SU-DHL-6 (cell line): ENCODE data around the gene HBG2.

Source experiments
- EZH2phosphoT487 ChIP-seq: fragments of 200-600 bp; sonication (generic), shearing (Covaris generic); conservative IDR thresholded peaks from 2 replicates; pipeline ENCODE4 v1.6.1; 2018; ENCODE audit warnings: mild to moderate bottlenecking, antibody characterized with exemption, low read length, moderate library complexity, mixed read lengths
- TF ChIP-seq, protein P1 (sequence below): fragments of 200-600 bp; sonication (generic); IDR thresholded peaks from one replicate; pipeline ENCODE4 v1.5.1; 2017; ENCODE audit warnings: antibody characterized with exemption, mild to moderate bottlenecking, low read length, moderate library complexity; ENCODE audit not compliant: insufficient read depth, poor library complexity, severe bottlenecking

DNA sequence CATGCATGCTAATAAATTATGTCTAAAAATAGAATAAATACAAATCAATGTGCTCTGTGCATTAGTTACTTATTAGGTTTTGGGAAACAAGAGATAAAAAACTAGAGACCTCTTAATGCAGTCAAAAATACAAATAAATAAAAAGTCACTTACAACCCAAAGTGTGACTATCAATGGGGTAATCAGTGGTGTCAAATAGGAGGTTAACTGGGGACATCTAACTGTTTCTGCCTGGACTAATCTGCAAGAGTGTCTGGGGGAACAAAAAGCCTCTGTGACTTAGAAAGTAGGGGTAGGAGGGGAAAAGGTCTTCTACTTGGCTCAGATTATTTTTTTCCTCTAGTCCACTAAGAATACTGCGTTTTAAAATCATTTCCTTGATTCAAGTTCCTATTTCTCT is 26.9 kb downstream of the HBG2 start:
- no peak for TF ChIP-seq EZH2phosphoT487
- TF ChIP-seq, protein P1, sequence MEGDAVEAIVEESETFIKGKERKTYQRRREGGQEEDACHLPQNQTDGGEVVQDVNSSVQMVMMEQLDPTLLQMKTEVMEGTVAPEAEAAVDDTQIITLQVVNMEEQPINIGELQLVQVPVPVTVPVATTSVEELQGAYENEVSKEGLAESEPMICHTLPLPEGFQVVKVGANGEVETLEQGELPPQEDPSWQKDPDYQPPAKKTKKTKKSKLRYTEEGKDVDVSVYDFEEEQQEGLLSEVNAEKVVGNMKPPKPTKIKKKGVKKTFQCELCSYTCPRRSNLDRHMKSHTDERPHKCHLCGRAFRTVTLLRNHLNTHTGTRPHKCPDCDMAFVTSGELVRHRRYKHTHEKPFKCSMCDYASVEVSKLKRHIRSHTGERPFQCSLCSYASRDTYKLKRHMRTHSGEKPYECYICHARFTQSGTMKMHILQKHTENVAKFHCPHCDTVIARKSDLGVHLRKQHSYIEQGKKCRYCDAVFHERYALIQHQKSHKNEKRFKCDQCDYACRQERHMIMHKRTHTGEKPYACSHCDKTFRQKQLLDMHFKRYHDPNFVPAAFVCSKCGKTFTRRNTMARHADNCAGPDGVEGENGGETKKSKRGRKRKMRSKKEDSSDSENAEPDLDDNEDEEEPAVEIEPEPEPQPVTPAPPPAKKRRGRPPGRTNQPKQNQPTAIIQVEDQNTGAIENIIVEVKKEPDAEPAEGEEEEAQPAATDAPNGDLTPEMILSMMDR: no peak
